GDM1 (cell line): ENCODE data around the gene UBIAD1.
"Not testable (repeated sequence)": the region's sequence is repeated elsewhere in the genome, so short reads cannot be mapped to it uniquely, and the experiment has no call there.

Experiments
- DNase-seq: peaks from one replicate; lab custom pipeline; 2025; lab: John Stamatoyannopoulos, UW

UBIAD1 gene

GRCh38 chr1:11272832-11273594, at the start of gene UBIAD1:
UBIAD1 (plus strand) TSS chr1:11273198; CDS start chr1:11273532, 334 bp downstream.
- peak; percentile 77 for DNase-seq

- DNase-seq, result no peak
These were observed 45.6 kb upstream of the UBIAD1 start for GRCh38 chr1:11227106-11228077.

- DNase-seq, result no peak
These were observed 43.8 kb upstream of the UBIAD1 start for GRCh38 chr1:11229203-11229602.

- DNase-seq, result no peak
These were observed 39.8 kb upstream of the UBIAD1 start for GRCh38 chr1:11233208-11233607.

- DNase-seq, result no peak
These were observed 35.6 kb upstream of the UBIAD1 start for GRCh38 chr1:11237356-11237755.

GRCh38 chr1:11238311-11238710, 34.7 kb upstream of the UBIAD1 start:
- no peak for DNase-seq

- no peak for DNase-seq
These were observed 27.8 kb upstream of the UBIAD1 start for GRCh38 chr1:11245248-11245647.

- no peak for DNase-seq
These were observed 26.9 kb upstream of the UBIAD1 start for GRCh38 chr1:11245904-11246719.

GRCh38 chr1:11248169-11248568, 24.8 kb upstream of the UBIAD1 start:
- no peak for DNase-seq

- no peak for DNase-seq
These were observed 20.5 kb upstream of the UBIAD1 start for GRCh38 chr1:11252538-11252937.

GRCh38 chr1:11253226-11253625, 19.8 kb upstream of the UBIAD1 start:
- no peak for DNase-seq

GRCh38 chr1:11256299-11256698, 16.7 kb upstream of the UBIAD1 start:
- no peak for DNase-seq

- DNase-seq, result peak; percentile 99
These were observed 10.6 kb upstream of the UBIAD1 start, which contains the start of gene MTOR for GRCh38 chr1:11262171-11263049. MTOR (minus strand) TSS chr1:11262551; CDS start chr1:11259409, 3,142 bp downstream.

- DNase-seq, result no peak
These were observed 6.5 kb upstream of the UBIAD1 start for GRCh38 chr1:11266268-11267074.

GRCh38 chr1:11267350-11268337, 5.4 kb upstream of the UBIAD1 start:
- DNase-seq, result not testable (repeated sequence)

- DNase-seq, result no peak
These were observed 510 bp upstream of the UBIAD1 start for GRCh38 chr1:11272544-11272831.

- DNase-seq, result no peak
These were observed 717 bp downstream of the UBIAD1 start for GRCh38 chr1:11273595-11274234.

GRCh38 chr1:11279152-11279551, 6.2 kb downstream of the UBIAD1 start:
- DNase-seq, result no peak

GRCh38 chr1:11279630-11280029, 6.6 kb downstream of the UBIAD1 start:
- DNase-seq, result no peak
